Measurements from ENCODE around the gene STAT5B. TPM values are rescaled to one million over a fixed set of nuclear protein-coding genes. Genes with fewer than 3 reads are reported as not detected.

STAT5B gene
- polyA plus RNA-seq, 3 donors, result 37.5 to 52.7 (median 49.5) TPM

GRCh38 chr17:42287977-42288802 lies 12.0 kb upstream of the STAT5B start, which contains the start of gene STAT5A:
TSS of gene STAT5A (plus strand) at chr17:42288498. CDS start at chr17:42289412, 914 bp downstream.
- peak; percentile 76 for DNase-seq

- no peak for DNase-seq
These were observed 11.2 kb upstream of the STAT5B start for GRCh38 chr17:42287305-42287976.

- DNase-seq, result no peak
These were observed 10.4 kb upstream of the STAT5B start for GRCh38 chr17:42286411-42287221.

- no peak for DNase-seq
These were observed 9.3 kb upstream of the STAT5B start for GRCh38 chr17:42285346-42286050.

GRCh38 chr17:42284566-42284965 lies 8.4 kb upstream of the STAT5B start:
- DNase-seq, result no peak

- DNase-seq, result no peak
These were observed 7.8 kb upstream of the STAT5B start for GRCh38 chr17:42284024-42284369.

GRCh38 chr17:42283241-42284023 lies 7.2 kb upstream of the STAT5B start:
- DNase-seq, result no peak

- no peak for DNase-seq
These were observed 6.4 kb upstream of the STAT5B start for GRCh38 chr17:42282478-42283080.

- no peak for DNase-seq
These were observed 5.4 kb upstream of the STAT5B start for GRCh38 chr17:42281571-42282096.

- no peak for DNase-seq
These were observed 3.8 kb upstream of the STAT5B start for GRCh38 chr17:42279776-42280630.

GRCh38 chr17:42277342-42277712 lies 1.1 kb upstream of the STAT5B start:
- no peak for DNase-seq

- peak; percentile 65 for DNase-seq
These were observed 584 bp upstream of the STAT5B start for GRCh38 chr17:42276609-42277341.

GRCh38 chr17:42275527-42276358 lies 448 bp downstream of the STAT5B start:
- peak; percentile 49 for DNase-seq

GRCh38 chr17:42274812-42275526 lies 1.2 kb downstream of the STAT5B start:
- DNase-seq, result no peak

- DNase-seq, result no peak
These were observed 2.0 kb downstream of the STAT5B start for GRCh38 chr17:42274253-42274542.

- no peak for DNase-seq
These were observed 2.5 kb downstream of the STAT5B start for GRCh38 chr17:42273474-42274252.
